ENCODE results near the gene ATG16L1.

ATG16L1 gene

GRCh38 chr2:233245406-233245805 lies 6.1 kb upstream of the ATG16L1 start:
- Histone ChIP-seq H3K4me1 (ENCODE audit: control insufficient read depth, insufficient read depth, low read length) (no peaks in the 10 kb centered on the region), H3K4me3 (ENCODE audit: low read length in 2 of 2) (no peak overlapping the region), H3K27me3 (ENCODE audit: control insufficient read depth in 1 of 2, insufficient read depth in 2 of 2, low read length in 2 of 2) (no peaks in the 10 kb centered on the region), H3K27ac (ENCODE audit: low read length) (no peak overlapping the region), H3K36me3 (ENCODE audit: control insufficient read depth in 2 of 2, insufficient read depth in 2 of 2, low read length in 2 of 2) (no peaks in the 10 kb centered on the region), H3K9ac (ENCODE audit: low read length in 2 of 2) (no peak overlapping the region), H3K9me3 (ENCODE audit: control insufficient read depth in 2 of 2, low read length in 2 of 2) (no peaks in the 10 kb centered on the region)

- Histone ChIP-seq H3K4me1 (ENCODE audit: control insufficient read depth, insufficient read depth, low read length) (no peaks in the 10 kb centered on the region), H3K27me3 (ENCODE audit: control insufficient read depth in 1 of 2, insufficient read depth in 2 of 2, low read length in 2 of 2) (no peaks in the 10 kb centered on the region), H3K36me3 (ENCODE audit: control insufficient read depth in 2 of 2, insufficient read depth in 2 of 2, low read length in 2 of 2) (no peaks in the 10 kb centered on the region), H3K9ac (ENCODE audit: low read length in 2 of 2) (no peak overlapping the region), H3K9me3 (ENCODE audit: control insufficient read depth in 2 of 2, low read length in 2 of 2) (no peaks in the 10 kb centered on the region), H3K27ac (ENCODE audit: low read length) (no peak overlapping the region), H3K4me3 (ENCODE audit: low read length in 2 of 2) (no peak overlapping the region)
Observed at GRCh38 chr2:233247116-233247515, 4.4 kb upstream of the ATG16L1 start.

DNA sequence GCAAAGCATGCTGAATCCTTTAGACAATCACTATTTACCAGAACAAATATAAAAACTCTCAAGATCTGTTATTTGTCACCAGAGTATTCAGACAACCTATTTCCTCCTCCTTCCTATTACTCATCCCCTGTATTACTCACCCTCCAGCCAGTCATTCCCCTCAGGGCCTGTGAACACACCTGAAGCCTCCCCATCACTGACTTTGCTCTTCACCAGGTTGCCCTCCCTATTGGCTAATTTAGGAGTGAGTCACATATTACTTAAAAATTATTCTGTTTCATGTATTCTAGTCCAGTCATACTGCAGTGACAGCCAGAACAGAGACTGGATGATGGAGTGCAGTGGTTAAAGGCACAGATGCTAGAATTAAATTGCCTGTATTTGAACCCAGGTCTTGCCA lies 3.7 kb upstream of the ATG16L1 start:
- Histone ChIP-seq H3K9ac (ENCODE audit: low read length in 2 of 2) (no peak overlapping the region), H3K4me3 (ENCODE audit: low read length in 2 of 2) (no peak overlapping the region), H3K27ac (ENCODE audit: low read length) (no peak overlapping the region), H3K27me3 (ENCODE audit: control insufficient read depth in 1 of 2, insufficient read depth in 2 of 2, low read length in 2 of 2) (no peaks in the 10 kb centered on the region), H3K36me3 (ENCODE audit: control insufficient read depth in 2 of 2, insufficient read depth in 2 of 2, low read length in 2 of 2) (no peaks in the 10 kb centered on the region), H3K4me1 (ENCODE audit: control insufficient read depth, insufficient read depth, low read length) (peaks cover 4% of the 10 kb centered on the region), H3K9me3 (ENCODE audit: control insufficient read depth in 2 of 2, low read length in 2 of 2) (no peaks in the 10 kb centered on the region)

DNA sequence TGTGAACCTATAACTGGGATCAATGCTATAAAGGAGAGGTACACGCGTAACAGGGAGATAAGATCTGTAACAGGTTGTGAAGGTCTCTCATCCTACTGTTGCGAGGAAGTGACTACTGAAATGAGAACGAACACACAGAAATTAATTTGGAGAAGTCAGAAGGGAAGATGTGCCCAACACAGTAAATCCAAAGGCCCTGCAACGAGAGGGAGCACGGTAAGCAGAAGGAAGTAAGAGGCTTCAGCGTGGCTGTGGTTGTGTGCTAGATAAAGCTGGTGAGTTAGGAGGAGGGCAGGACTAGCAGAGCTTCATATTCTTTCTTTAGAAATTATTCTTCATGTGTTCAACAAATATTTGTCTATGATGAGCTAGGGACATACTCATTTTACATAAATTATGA lies 2.5 kb upstream of the ATG16L1 start:
- Histone ChIP-seq H3K27ac (ENCODE audit: low read length) (no peak overlapping the region), H3K36me3 (ENCODE audit: control insufficient read depth in 2 of 2, insufficient read depth in 2 of 2, low read length in 2 of 2) (peaks cover 0 to 2% of the 10 kb centered on the region in 2 donors), H3K27me3 (ENCODE audit: control insufficient read depth in 1 of 2, insufficient read depth in 2 of 2, low read length in 2 of 2) (no peaks in the 10 kb centered on the region)

DNA sequence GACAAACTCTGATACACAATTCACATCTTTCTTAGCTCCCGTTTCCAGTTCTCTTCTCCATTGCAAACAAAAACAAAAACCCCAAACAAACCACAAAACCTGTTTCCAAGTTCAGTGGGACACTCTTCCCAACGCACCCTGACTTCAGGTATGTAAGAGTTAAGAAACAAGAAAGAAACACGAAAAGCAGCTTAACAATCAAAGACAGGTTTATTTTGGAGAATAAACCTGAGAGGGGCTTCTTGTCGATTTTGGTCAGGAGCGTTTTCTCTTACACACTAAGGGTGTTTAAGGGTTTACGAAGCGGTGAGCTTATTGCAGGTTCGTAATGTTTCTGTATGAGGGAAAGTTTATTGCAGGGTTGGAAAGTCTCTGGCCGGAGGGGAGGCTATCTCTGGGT lies 905 bp upstream of the ATG16L1 start:
- Histone ChIP-seq H3K9ac (ENCODE audit: low read length in 2 of 2) (peak overlapping the region in 1 of 2 donors; percentile 79), H3K4me3 (ENCODE audit: low read length in 2 of 2) (no peak overlapping the region), H3K4me1 (ENCODE audit: control insufficient read depth, insufficient read depth, low read length) (peaks cover 6% of the 10 kb centered on the region), H3K36me3 (ENCODE audit: control insufficient read depth in 2 of 2, insufficient read depth in 2 of 2, low read length in 2 of 2) (peaks cover 3 to 4% of the 10 kb centered on the region in 2 donors), H3K27ac (ENCODE audit: low read length) (no peak overlapping the region), H3K9me3 (ENCODE audit: control insufficient read depth in 2 of 2, low read length in 2 of 2) (no peaks in the 10 kb centered on the region), H3K27me3 (ENCODE audit: control insufficient read depth in 1 of 2, insufficient read depth in 2 of 2, low read length in 2 of 2) (no peaks in the 10 kb centered on the region)

More for the DNA sequence above, 2.5 kb upstream of the ATG16L1 start:
- no peaks in the 10 kb centered on the region for H3K9me3 ChIP-seq (ENCODE audit: control insufficient read depth in 2 of 2, low read length in 2 of 2)
- H3K4me3 ChIP-seq (ENCODE audit: low read length in 2 of 2), result no peak overlapping the region
- H3K4me1 ChIP-seq (ENCODE audit: control insufficient read depth, insufficient read depth, low read length), result peaks cover 6% of the 10 kb centered on the region
- no peak overlapping the region for H3K9ac ChIP-seq (ENCODE audit: low read length in 2 of 2)

GRCh38 chr2:233250985-233251305 lies 528 bp upstream of the ATG16L1 start:
- Histone ChIP-seq H3K9me3 (ENCODE audit: control insufficient read depth in 2 of 2, low read length in 2 of 2) (no peaks in the 10 kb centered on the region), H3K36me3 (ENCODE audit: control insufficient read depth in 2 of 2, insufficient read depth in 2 of 2, low read length in 2 of 2) (peaks cover 3 to 4% of the 10 kb centered on the region in 2 donors), H3K27ac (ENCODE audit: low read length) (peak overlapping the region; percentile 67), H3K9ac (ENCODE audit: low read length in 2 of 2) (peak overlapping the region; percentile 73 to 79), H3K4me3 (ENCODE audit: low read length in 2 of 2) (peak overlapping the region; percentile 70 to 92), H3K27me3 (ENCODE audit: control insufficient read depth in 1 of 2, insufficient read depth in 2 of 2, low read length in 2 of 2) (no peaks in the 10 kb centered on the region), H3K4me1 (ENCODE audit: control insufficient read depth, insufficient read depth, low read length) (peaks cover 6% of the 10 kb centered on the region)

DNA sequence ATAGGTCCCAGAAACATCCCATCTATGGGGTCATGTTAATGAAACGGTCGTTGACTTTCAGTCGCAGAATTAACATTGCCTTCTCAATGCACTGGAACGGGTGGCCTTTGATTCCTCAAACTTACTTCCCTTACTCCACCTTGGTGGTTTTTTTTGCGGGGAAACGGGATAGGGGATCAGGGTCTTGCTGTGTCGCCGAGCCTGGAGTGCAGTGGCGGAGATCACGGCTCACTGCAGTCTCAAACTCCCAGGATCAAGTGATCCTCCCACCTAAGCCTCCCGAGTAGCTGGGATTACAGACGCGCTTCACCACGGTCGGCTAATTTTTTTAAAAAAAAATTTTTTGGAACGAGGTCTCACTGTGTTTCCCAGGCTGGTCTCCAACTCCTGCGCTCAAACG lies 754 bp downstream of the ATG16L1 start:
- Histone ChIP-seq H3K4me1 (ENCODE audit: control insufficient read depth, insufficient read depth, low read length) (peaks cover 6% of the 10 kb centered on the region), H3K4me3 (ENCODE audit: low read length in 2 of 2) (peak overlapping the region; percentile 92 to 97), H3K36me3 (ENCODE audit: control insufficient read depth in 2 of 2, insufficient read depth in 2 of 2, low read length in 2 of 2) (peaks cover 4 to 10% of the 10 kb centered on the region in 2 donors), H3K27me3 (ENCODE audit: control insufficient read depth in 1 of 2, insufficient read depth in 2 of 2, low read length in 2 of 2) (no peaks in the 10 kb centered on the region), H3K9ac (ENCODE audit: low read length in 2 of 2) (peak overlapping the region; percentile 70 to 82), H3K27ac (ENCODE audit: low read length) (peak overlapping the region; percentile 55), H3K9me3 (ENCODE audit: control insufficient read depth in 2 of 2, low read length in 2 of 2) (no peaks in the 10 kb centered on the region)

GRCh38 chr2:233255151-233255550 lies 3.7 kb downstream of the ATG16L1 start:
- Histone ChIP-seq H3K36me3 (ENCODE audit: control insufficient read depth in 2 of 2, insufficient read depth in 2 of 2, low read length in 2 of 2) (peaks cover 18 to 24% of the 10 kb centered on the region in 2 donors), H3K9ac (ENCODE audit: low read length in 2 of 2) (no peak overlapping the region), H3K27ac (ENCODE audit: low read length) (no peak overlapping the region), H3K4me3 (ENCODE audit: low read length in 2 of 2) (no peak overlapping the region), H3K9me3 (ENCODE audit: control insufficient read depth in 2 of 2, low read length in 2 of 2) (no peaks in the 10 kb centered on the region), H3K27me3 (ENCODE audit: control insufficient read depth in 1 of 2, insufficient read depth in 2 of 2, low read length in 2 of 2) (no peaks in the 10 kb centered on the region), H3K4me1 (ENCODE audit: control insufficient read depth, insufficient read depth, low read length) (peaks cover 6% of the 10 kb centered on the region)

DNA sequence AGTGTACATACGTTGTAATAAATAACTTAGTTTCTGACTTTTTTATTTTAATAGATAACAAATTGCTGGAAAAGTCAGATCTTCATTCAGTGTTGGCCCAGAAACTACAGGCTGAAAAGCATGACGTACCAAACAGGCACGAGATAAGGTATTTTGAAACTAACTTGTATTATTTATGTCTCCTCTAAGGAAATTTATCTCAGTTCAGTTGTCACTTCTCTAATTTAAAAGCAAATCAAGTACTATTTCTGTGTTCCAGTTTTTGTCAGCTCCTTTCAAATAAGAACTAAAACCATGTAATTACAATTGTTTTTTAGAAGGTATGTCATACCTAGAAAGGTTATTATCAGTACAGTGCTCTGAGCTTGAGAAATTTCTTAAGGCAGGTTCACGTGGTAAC lies 4.6 kb downstream of the ATG16L1 start:
- Histone ChIP-seq H3K9ac (ENCODE audit: low read length in 2 of 2) (no peak overlapping the region), H3K27ac (ENCODE audit: low read length) (no peak overlapping the region)

GRCh38 chr2:233258211-233258610 lies 6.7 kb downstream of the ATG16L1 start:
- H3K36me3 ChIP-seq (ENCODE audit: control insufficient read depth in 2 of 2, insufficient read depth in 2 of 2, low read length in 2 of 2), result peaks cover 37 to 41% of the 10 kb centered on the region in 2 donors
- no peak overlapping the region for H3K27ac ChIP-seq (ENCODE audit: low read length)
- no peaks in the 10 kb centered on the region for H3K27me3 ChIP-seq (ENCODE audit: control insufficient read depth in 1 of 2, insufficient read depth in 2 of 2, low read length in 2 of 2)
- no peaks in the 10 kb centered on the region for H3K4me1 ChIP-seq (ENCODE audit: control insufficient read depth, insufficient read depth, low read length)
- no peak overlapping the region for H3K9ac ChIP-seq (ENCODE audit: low read length in 2 of 2)
- no peak overlapping the region for H3K4me3 ChIP-seq (ENCODE audit: low read length in 2 of 2)
- H3K9me3 ChIP-seq (ENCODE audit: control insufficient read depth in 2 of 2, low read length in 2 of 2), result no peaks in the 10 kb centered on the region

More for the DNA sequence above, 4.6 kb downstream of the ATG16L1 start:
- Histone ChIP-seq H3K27me3 (ENCODE audit: control insufficient read depth in 1 of 2, insufficient read depth in 2 of 2, low read length in 2 of 2) (no peaks in the 10 kb centered on the region), H3K4me3 (ENCODE audit: low read length in 2 of 2) (no peak overlapping the region), H3K4me1 (ENCODE audit: control insufficient read depth, insufficient read depth, low read length) (peaks cover 6% of the 10 kb centered on the region), H3K9me3 (ENCODE audit: control insufficient read depth in 2 of 2, low read length in 2 of 2) (no peaks in the 10 kb centered on the region), H3K36me3 (ENCODE audit: control insufficient read depth in 2 of 2, insufficient read depth in 2 of 2, low read length in 2 of 2) (peaks cover 22 to 24% of the 10 kb centered on the region in 2 donors)

DNA sequence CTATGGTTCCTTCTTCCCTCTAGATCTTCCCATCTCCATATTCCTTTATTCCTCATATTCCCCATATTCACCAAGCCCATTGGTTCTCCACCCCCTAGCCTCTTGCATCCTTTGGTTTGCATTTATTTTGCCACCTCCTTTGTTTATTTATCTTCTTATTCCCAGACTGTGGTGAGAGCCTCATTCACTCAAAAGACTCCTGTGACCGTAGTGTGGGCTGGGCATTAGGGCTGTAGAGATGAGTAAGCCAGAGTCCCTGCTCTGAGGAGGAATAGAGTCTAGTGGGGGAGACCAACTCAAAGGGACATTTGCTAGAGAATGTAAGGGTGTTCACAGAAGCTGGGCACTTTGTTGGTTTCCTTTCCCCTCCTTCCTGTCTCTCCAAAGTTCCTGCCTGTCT lies 8.3 kb downstream of the ATG16L1 start:
- Histone ChIP-seq H3K9me3 (ENCODE audit: control insufficient read depth in 2 of 2, low read length in 2 of 2) (no peaks in the 10 kb centered on the region), H3K9ac (ENCODE audit: low read length in 2 of 2) (no peak overlapping the region), H3K36me3 (ENCODE audit: control insufficient read depth in 2 of 2, insufficient read depth in 2 of 2, low read length in 2 of 2) (peaks cover 49 to 50% of the 10 kb centered on the region in 2 donors), H3K27ac (ENCODE audit: low read length) (no peak overlapping the region), H3K4me3 (ENCODE audit: low read length in 2 of 2) (no peak overlapping the region), H3K4me1 (ENCODE audit: control insufficient read depth, insufficient read depth, low read length) (no peaks in the 10 kb centered on the region), H3K27me3 (ENCODE audit: control insufficient read depth in 1 of 2, insufficient read depth in 2 of 2, low read length in 2 of 2) (no peaks in the 10 kb centered on the region)

Measured in stomach smooth muscle (tissue), 2 donors.